ENCODE measurements around the gene LPCAT2. TPM values are rescaled to one million over a fixed set of nuclear protein-coding genes. Genes with fewer than 3 reads are reported as not detected.

Gene LPCAT2
- polyA plus RNA-seq, 3 donors = 28.5 to 49.7 (median 47.1) TPM

- Histone ChIP-seq H2AFZ (ENCODE audit: insufficient read depth, low read depth, low read length, poor library complexity, severe bottlenecking) (no peak overlapping the region), H3K9ac (ENCODE audit: insufficient read depth, low read length, poor library complexity, severe bottlenecking) (no peak overlapping the region), H3K9me3 (replicated peaks in 1 of 2; ENCODE audit: control insufficient read depth in 1 of 2, insufficient read depth in 1 of 2, low read length in 2 of 2) (no peaks in the 10 kb centered on the region), H3K79me2 (ENCODE audit: insufficient read depth, low read length) (no peaks in the 10 kb centered on the region), H3K36me3 (replicated peaks in 1 of 2; ENCODE audit: control insufficient read depth in 1 of 2, insufficient read depth in 2 of 2, low read length in 2 of 2) (no peaks in the 10 kb centered on the region), H3K4me3 (replicated peaks in 1 of 3; ENCODE audit: low read depth in 2 of 3, low read length in 3 of 3) (no peak overlapping the region), H3K27ac (ENCODE audit: low read depth in 1 of 2, low read length in 2 of 2) (no peak overlapping the region), H3K4me1 (ENCODE audit: control insufficient read depth in 1 of 2, insufficient read depth in 2 of 2, low read length in 2 of 2) (peaks cover 0 to 7% of the 10 kb centered on the region in 2 donors), H4K20me1 (ENCODE audit: insufficient read depth, low read length) (no peaks in the 10 kb centered on the region), H3K27me3 (ENCODE audit: control insufficient read depth in 2 of 2, insufficient read depth in 2 of 2, low read length in 2 of 2) (no peaks in the 10 kb centered on the region), H3K4me2 (replicated peaks; ENCODE audit: extremely low read depth, low read length, poor library complexity, severe bottlenecking) (no peak overlapping the region)
- Mint-ChIP-seq H3K27me3 (ENCODE audit: low read depth in 3 of 3) (peaks cover 0 to 4% (median 0%) of the 10 kb centered on the region in 3 donors), H3K4me1 (no peaks in the 10 kb centered on the region), H3K9me3 (peaks cover 0 to 6% (median 1%) of the 10 kb centered on the region in 7 donors), H3K36me3 (no peaks in the 10 kb centered on the region), H3K27ac (no peak overlapping the region), H3K4me3 (no peak overlapping the region)
- intact Hi-C loops (cut with micrococcal nuclease) = no loop called here
- 100% methylated on average over 5 of the region's 5 CpGs for WGBS (ENCODE audit: insufficient coverage)
- TF ChIP-seq, protein P1, sequence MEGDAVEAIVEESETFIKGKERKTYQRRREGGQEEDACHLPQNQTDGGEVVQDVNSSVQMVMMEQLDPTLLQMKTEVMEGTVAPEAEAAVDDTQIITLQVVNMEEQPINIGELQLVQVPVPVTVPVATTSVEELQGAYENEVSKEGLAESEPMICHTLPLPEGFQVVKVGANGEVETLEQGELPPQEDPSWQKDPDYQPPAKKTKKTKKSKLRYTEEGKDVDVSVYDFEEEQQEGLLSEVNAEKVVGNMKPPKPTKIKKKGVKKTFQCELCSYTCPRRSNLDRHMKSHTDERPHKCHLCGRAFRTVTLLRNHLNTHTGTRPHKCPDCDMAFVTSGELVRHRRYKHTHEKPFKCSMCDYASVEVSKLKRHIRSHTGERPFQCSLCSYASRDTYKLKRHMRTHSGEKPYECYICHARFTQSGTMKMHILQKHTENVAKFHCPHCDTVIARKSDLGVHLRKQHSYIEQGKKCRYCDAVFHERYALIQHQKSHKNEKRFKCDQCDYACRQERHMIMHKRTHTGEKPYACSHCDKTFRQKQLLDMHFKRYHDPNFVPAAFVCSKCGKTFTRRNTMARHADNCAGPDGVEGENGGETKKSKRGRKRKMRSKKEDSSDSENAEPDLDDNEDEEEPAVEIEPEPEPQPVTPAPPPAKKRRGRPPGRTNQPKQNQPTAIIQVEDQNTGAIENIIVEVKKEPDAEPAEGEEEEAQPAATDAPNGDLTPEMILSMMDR (IDR thresholded peaks at IDR 0.05) = no peak
- no peak for DNase-seq
These were observed 115.8 kb downstream of the LPCAT2 start for GRCh38 chr16:55624696-55625095.

DNA sequence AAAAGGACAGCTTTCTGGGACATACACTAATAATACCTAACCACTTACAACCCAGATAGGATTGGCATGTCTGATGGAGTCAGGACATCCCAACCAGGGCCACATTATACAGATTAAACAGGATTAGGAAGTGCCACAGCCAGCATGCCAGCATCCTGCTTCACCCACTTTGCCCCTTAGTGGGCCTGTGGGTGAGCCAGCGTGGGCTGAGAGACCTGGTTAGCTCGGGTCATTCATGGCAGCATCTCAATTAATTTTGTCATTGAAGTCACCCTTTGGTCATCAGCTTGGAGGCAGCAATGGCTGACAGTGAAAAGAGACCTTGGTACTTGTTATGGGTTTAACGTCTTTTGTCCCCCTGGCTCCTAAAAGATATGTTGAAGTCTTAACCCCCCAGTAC lies 117.0 kb downstream of the LPCAT2 start:
- Histone ChIP-seq H3K4me3 (replicated peaks in 1 of 3; ENCODE audit: low read depth in 2 of 3, low read length in 3 of 3) (no peak overlapping the region), H3K4me2 (replicated peaks; ENCODE audit: extremely low read depth, low read length, poor library complexity, severe bottlenecking) (no peak overlapping the region), H3K27ac (ENCODE audit: low read depth in 1 of 2, low read length in 2 of 2) (no peak overlapping the region), H3K9ac (ENCODE audit: insufficient read depth, low read length, poor library complexity, severe bottlenecking) (no peak overlapping the region), H4K20me1 (ENCODE audit: insufficient read depth, low read length) (no peaks in the 10 kb centered on the region), H2AFZ (ENCODE audit: insufficient read depth, low read depth, low read length, poor library complexity, severe bottlenecking) (no peak overlapping the region), H3K36me3 (replicated peaks in 1 of 2; ENCODE audit: control insufficient read depth in 1 of 2, insufficient read depth in 2 of 2, low read length in 2 of 2) (no peaks in the 10 kb centered on the region), H3K79me2 (ENCODE audit: insufficient read depth, low read length) (no peaks in the 10 kb centered on the region), H3K27me3 (ENCODE audit: control insufficient read depth in 2 of 2, insufficient read depth in 2 of 2, low read length in 2 of 2) (no peaks in the 10 kb centered on the region), H3K4me1 (ENCODE audit: control insufficient read depth in 1 of 2, insufficient read depth in 2 of 2, low read length in 2 of 2) (peaks cover 0 to 7% of the 10 kb centered on the region in 2 donors), H3K9me3 (replicated peaks in 1 of 2; ENCODE audit: control insufficient read depth in 1 of 2, insufficient read depth in 1 of 2, low read length in 2 of 2) (no peaks in the 10 kb centered on the region)
- Mint-ChIP-seq H3K4me1 (no peaks in the 10 kb centered on the region), H3K36me3 (no peaks in the 10 kb centered on the region), H3K27ac (no peak overlapping the region), H3K4me3 (no peak overlapping the region), H3K27me3 (ENCODE audit: low read depth in 3 of 3) (peaks cover 0 to 4% (median 0%) of the 10 kb centered on the region in 3 donors), H3K9me3 (peaks cover 0 to 5% (median 0%) of the 10 kb centered on the region in 7 donors)
- 57% methylated on average over 2 of the region's 3 CpGs for WGBS (ENCODE audit: insufficient coverage)
- no peak for DNase-seq
- TF ChIP-seq, protein P1 (IDR thresholded peaks at IDR 0.05) = no peak
- intact Hi-C loops (cut with micrococcal nuclease) = no loop called here
